LNCaP clone FGC (cell line): ENCODE data around the gene PRR30.

Source experiments
- DNase-seq: peaks from one replicate; pipeline ENCODE4 v3.0.0-alpha.2; 2011; ENCODE audit warnings: low read depth
- H3K4me3 ChIP-seq: 2 replicates; pipeline ENCODE4 v1.5.1; 2011; ENCODE audit warnings: mild to moderate bottlenecking, low read depth, low read length, control low read depth
- CTCF ChIP-seq: IDR thresholded peaks from 2 replicates; pipeline ENCODE4 v1.5.1; 2012; ENCODE audit warnings: mild to moderate bottlenecking; ENCODE audit not compliant: control insufficient read depth, insufficient read depth; ENCODE audit errors: extremely low read depth

The PRR30 gene

GRCh38 chr2:27164960-27165763 is 26.0 kb upstream of the PRR30 start:
- H3K4me3 ChIP-seq, result no peak overlapping the region
- no peak for TF ChIP-seq CTCF
- DNase-seq, result no peak

GRCh38 chr2:27162151-27163121 is 23.2 kb upstream of the PRR30 start:
- no peak for DNase-seq
- H3K4me3 ChIP-seq, result no peak overlapping the region
- no peak for TF ChIP-seq CTCF

GRCh38 chr2:27160191-27160590 is 21.0 kb upstream of the PRR30 start:
- no peak overlapping the region for H3K4me3 ChIP-seq
- TF ChIP-seq CTCF, result no peak
- DNase-seq, result no peak

- DNase-seq, result no peak
- no peak for TF ChIP-seq CTCF
- no peak overlapping the region for H3K4me3 ChIP-seq
These were observed 20.1 kb upstream of the PRR30 start for GRCh38 chr2:27159271-27159670.

- no peak for DNase-seq
- TF ChIP-seq CTCF, result no peak
- H3K4me3 ChIP-seq, result no peak overlapping the region
These were observed 19.3 kb upstream of the PRR30 start for GRCh38 chr2:27158468-27158867.

GRCh38 chr2:27155069-27155520 is 15.9 kb upstream of the PRR30 start:
- no peak for DNase-seq
- H3K4me3 ChIP-seq, result no peak overlapping the region
- no peak for TF ChIP-seq CTCF
